ENCODE measurements around the gene POLR3E.
"Not testable (repeated sequence)": the region's sequence is repeated elsewhere in the genome, so short reads cannot be mapped to it uniquely, and the experiment has no call there.

Gene POLR3E

GRCh38 chr16:22292320-22292719 is 4.9 kb upstream of the POLR3E start:
- DNase-seq = no peak

GRCh38 chr16:22293137-22294106 is 3.8 kb upstream of the POLR3E start:
- DNase-seq = no peak

GRCh38 chr16:22296225-22297113 is 740 bp upstream of the POLR3E start:
- DNase-seq = no peak

GRCh38 chr16:22297871-22298733 is 893 bp downstream of the POLR3E start:
- peak; percentile 64 for DNase-seq

- no peak for DNase-seq
Measured at GRCh38 chr16:22299036-22299435, 1.8 kb downstream of the POLR3E start.

GRCh38 chr16:22300427-22301071 is 3.3 kb downstream of the POLR3E start:
- peak; percentile 40 for DNase-seq

- DNase-seq = not testable (repeated sequence)
Measured at GRCh38 chr16:22301423-22301822, 4.2 kb downstream of the POLR3E start.

- DNase-seq = no peak
Measured at GRCh38 chr16:22302776-22303363, 5.7 kb downstream of the POLR3E start.

GRCh38 chr16:22304411-22304810 is 7.2 kb downstream of the POLR3E start:
- no peak for DNase-seq

- DNase-seq = no peak
Measured at GRCh38 chr16:22306788-22307187, 9.6 kb downstream of the POLR3E start.

- DNase-seq = no peak
Measured at GRCh38 chr16:22307838-22308237, 10.6 kb downstream of the POLR3E start.

GRCh38 chr16:22308824-22309520 is 11.8 kb downstream of the POLR3E start:
- DNase-seq = no peak

GRCh38 chr16:22311520-22311919 is 14.3 kb downstream of the POLR3E start:
- DNase-seq = no peak

GRCh38 chr16:22312897-22313781 is 15.9 kb downstream of the POLR3E start:
- no peak for DNase-seq

GRCh38 chr16:22313876-22314470 is 16.8 kb downstream of the POLR3E start:
- no peak for DNase-seq

- no peak for DNase-seq
Measured at GRCh38 chr16:22314661-22315626, 17.7 kb downstream of the POLR3E start.

GRCh38 chr16:22315979-22316378 is 18.8 kb downstream of the POLR3E start:
- no peak for DNase-seq

- no peak for DNase-seq
Measured at GRCh38 chr16:22316411-22316811, 19.2 kb downstream of the POLR3E start.
